Hepatocyte (in vitro differentiated cells): ENCODE measurements around the gene CRADD.
"Not testable (repeated sequence)": the region's sequence is repeated elsewhere in the genome, so short reads cannot be mapped to it uniquely, and the experiment has no call there.

Experiments
- EZH2 ChIP-seq: fragments of 200-600 bp; sonication (generic); IDR thresholded peaks from 2 replicates; pipeline ENCODE4 v1.6.1; 2016; ENCODE audit warnings: antibody characterized with exemption, mild to moderate bottlenecking, borderline replicate concordance
- EZH2phosphoT487 ChIP-seq: fragments of 200-600 bp; sonication (generic); IDR thresholded peaks from one replicate; pipeline ENCODE4 v1.6.1; 2018; ENCODE audit warnings: antibody characterized with exemption, mild to moderate bottlenecking, low read depth, moderate library complexity; ENCODE audit not compliant: unreplicated experiment, severe bottlenecking
- TF ChIP-seq, protein P1 (sequence below): fragments of 200-600 bp; sonication (generic); IDR thresholded peaks from 2 replicates; pipeline ENCODE4 v1.5.1; 2016; ENCODE audit warnings: antibody characterized with exemption, mild to moderate bottlenecking; ENCODE audit not compliant: poor library complexity

GRCh38 chr12:93885973-93886532 is 208.9 kb downstream of the CRADD start:
- TF ChIP-seq, protein P1, sequence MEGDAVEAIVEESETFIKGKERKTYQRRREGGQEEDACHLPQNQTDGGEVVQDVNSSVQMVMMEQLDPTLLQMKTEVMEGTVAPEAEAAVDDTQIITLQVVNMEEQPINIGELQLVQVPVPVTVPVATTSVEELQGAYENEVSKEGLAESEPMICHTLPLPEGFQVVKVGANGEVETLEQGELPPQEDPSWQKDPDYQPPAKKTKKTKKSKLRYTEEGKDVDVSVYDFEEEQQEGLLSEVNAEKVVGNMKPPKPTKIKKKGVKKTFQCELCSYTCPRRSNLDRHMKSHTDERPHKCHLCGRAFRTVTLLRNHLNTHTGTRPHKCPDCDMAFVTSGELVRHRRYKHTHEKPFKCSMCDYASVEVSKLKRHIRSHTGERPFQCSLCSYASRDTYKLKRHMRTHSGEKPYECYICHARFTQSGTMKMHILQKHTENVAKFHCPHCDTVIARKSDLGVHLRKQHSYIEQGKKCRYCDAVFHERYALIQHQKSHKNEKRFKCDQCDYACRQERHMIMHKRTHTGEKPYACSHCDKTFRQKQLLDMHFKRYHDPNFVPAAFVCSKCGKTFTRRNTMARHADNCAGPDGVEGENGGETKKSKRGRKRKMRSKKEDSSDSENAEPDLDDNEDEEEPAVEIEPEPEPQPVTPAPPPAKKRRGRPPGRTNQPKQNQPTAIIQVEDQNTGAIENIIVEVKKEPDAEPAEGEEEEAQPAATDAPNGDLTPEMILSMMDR: not testable (repeated sequence)
- TF ChIP-seq EZH2phosphoT487, EZH2: not testable (repeated sequence)
